GM23338 (cell line): ENCODE measurements around the gene CACTIN. TPM values are rescaled to one million over a fixed set of nuclear protein-coding genes. Genes with fewer than 3 reads are reported as not detected.

Source experiments
- ATAC-seq: fragments of 200-7000 bp; cut with Tn5 transposase; 3 replicates; pipeline ENCODE4 v1.9.1; 2020
- DNase-seq: peaks from one replicate; pipeline ENCODE4 v3.0.0-alpha.2; 2015; ENCODE audit warnings: low spot score
- H2AFZ ChIP-seq: fragments of 200-600 bp; sonication (generic); 2 replicates; pipeline ENCODE4 v1.8.0; 2016; ENCODE audit warnings: antibody characterized with exemption, mild to moderate bottlenecking, moderate library complexity
- H3F3A ChIP-seq: fragments of 200-600 bp; sonication (generic); replicated peaks from 2 replicates; pipeline ENCODE4 v1.8.0; 2017; ENCODE audit warnings: antibody characterized with exemption, mixed run types, low read depth
- H3K27ac ChIP-seq: fragments of 200-600 bp; sonication (generic); 2 replicates; pipeline ENCODE4 v1.6.1; 2016; ENCODE audit warnings: low read depth
- H3K27me3 ChIP-seq: fragments of 200-600 bp; sonication (generic); 2 replicates; pipeline ENCODE4 v1.8.0; 2016; ENCODE audit warnings: mild to moderate bottlenecking, mixed run types, moderate library complexity; ENCODE audit not compliant: insufficient read depth
- H3K36me3 ChIP-seq: fragments of 200-600 bp; sonication (generic); 2 replicates; pipeline ENCODE4 v1.8.0; 2016; ENCODE audit warnings: mild to moderate bottlenecking; ENCODE audit not compliant: insufficient read depth
- H3K4me1 ChIP-seq: fragments of 200-600 bp; sonication (generic); 2 replicates; pipeline ENCODE4 v1.8.0; 2016; ENCODE audit warnings: mild to moderate bottlenecking, moderate library complexity; ENCODE audit not compliant: insufficient read depth
- H3K4me2 ChIP-seq: fragments of 200-600 bp; sonication (generic); 2 replicates; pipeline ENCODE4 v1.7.1; 2017; ENCODE audit warnings: mixed run types
- H3K4me3 ChIP-seq: fragments of 200-600 bp; sonication (generic); 2 replicates; pipeline ENCODE4 v1.6.1; 2016; ENCODE audit warnings: mixed run types
- H3K79me2 ChIP-seq: fragments of 200-600 bp; sonication (generic); replicated peaks from 2 replicates; pipeline ENCODE4 v1.8.0; 2017; ENCODE audit warnings: mild to moderate bottlenecking; ENCODE audit not compliant: insufficient read depth
- H3K9me2 ChIP-seq: fragments of 200-600 bp; sonication (generic); 2 replicates; pipeline ENCODE4 v1.8.0; 2017; ENCODE audit not compliant: insufficient read depth
- H4K20me1 ChIP-seq: fragments of 200-600 bp; sonication (generic); replicated peaks from 2 replicates; pipeline ENCODE4 v1.8.0; 2017; ENCODE audit warnings: mild to moderate bottlenecking; ENCODE audit not compliant: insufficient read depth
- H3K27ac Mint-ChIP-seq: 2 replicates; pipeline ENCODE4 v1.8.0; 2020; ENCODE audit warnings: inconsistent platforms, mild to moderate bottlenecking, moderate library complexity, mixed read lengths
- H3K27me3 Mint-ChIP-seq: 3 replicates; pipeline ENCODE4 v1.8.0; 2022; ENCODE audit warnings: low read depth, mild to moderate bottlenecking, moderate library complexity, mixed read lengths, inconsistent platforms; ENCODE audit not compliant: insufficient read depth, poor library complexity
- H3K36me3 Mint-ChIP-seq: 3 replicates; pipeline ENCODE4 v1.8.0; 2021; ENCODE audit warnings: low read depth, mild to moderate bottlenecking, inconsistent platforms, moderate library complexity, mixed read lengths
- H3K4me1 Mint-ChIP-seq: 3 replicates; pipeline ENCODE4 v1.8.0; 2020; ENCODE audit warnings: mild to moderate bottlenecking, inconsistent platforms, mixed read lengths
- H3K4me3 Mint-ChIP-seq: 3 replicates; pipeline ENCODE4 v1.8.0; 2021; ENCODE audit warnings: moderate library complexity, mild to moderate bottlenecking, inconsistent platforms, mixed read lengths
- H3K9me3 Mint-ChIP-seq: 3 replicates; pipeline ENCODE4 v1.8.0; 2020; ENCODE audit warnings: moderate library complexity, mild to moderate bottlenecking, inconsistent platforms, mixed read lengths
- CREB1 ChIP-seq: fragments of 250-450 bp; sonication (Bioruptor Pico); IDR thresholded peaks from 2 replicates; pipeline ENCODE4 v1.5.0; 2020; ENCODE audit warnings: low read depth, mild to moderate bottlenecking, moderate library complexity
- EZH2 ChIP-seq: fragments of 200-600 bp; sonication (generic); IDR thresholded peaks from one replicate; pipeline ENCODE4 v1.8.0; 2017; ENCODE audit warnings: antibody characterized with exemption, mild to moderate bottlenecking, low read depth; ENCODE audit not compliant: unreplicated experiment
- EZH2phosphoT487 ChIP-seq: fragments of 200-600 bp; sonication (generic); IDR thresholded peaks from one replicate; pipeline ENCODE4 v1.8.1; 2018; ENCODE audit warnings: antibody characterized with exemption; ENCODE audit not compliant: unreplicated experiment
- JUNB ChIP-seq: IDR thresholded peaks from one replicate; pipeline ENCODE4 v1.6.1; 2016; ENCODE audit warnings: antibody characterized with exemption; ENCODE audit not compliant: unreplicated experiment
- NANOG ChIP-seq: IDR thresholded peaks from 2 replicates; pipeline ENCODE4 v1.6.1; 2016; ENCODE audit warnings: antibody characterized with exemption, borderline replicate concordance
- POLR2AphosphoS5 ChIP-seq: IDR thresholded peaks from 2 replicates; pipeline ENCODE4 v1.6.1; 2016; ENCODE audit warnings: antibody characterized with exemption, low read depth
- STAT1 ChIP-seq: IDR thresholded peaks from one replicate; pipeline ENCODE4 v1.6.1; 2016; ENCODE audit warnings: antibody characterized with exemption; ENCODE audit not compliant: unreplicated experiment
- ZNF114 ChIP-seq: fragments of 250-450 bp; sonication (Bioruptor Pico); IDR thresholded peaks from 2 replicates; pipeline ENCODE4 v1.5.0; 2020; ENCODE audit warnings: mild to moderate bottlenecking, moderate library complexity
- ZNF331 ChIP-seq: fragments of 250-450 bp; sonication (Bioruptor Pico); IDR thresholded peaks from 2 replicates; pipeline ENCODE4 v1.5.0; 2020; ENCODE audit warnings: low read depth, mild to moderate bottlenecking, moderate library complexity
- polyA plus RNA-seq: library from polyadenylated mRNA; unstranded; fragments of >200 nt; fragmentation: Nextera tagmentation; extraction: Ambion mirVana; gene quantifications from 2 replicates; pipeline ENCODE4 v1.2.1, GENCODE V29; 2016
- total RNA-seq: library from RNA; depleted of rRNA; stranded (reverse); fragments of >200 nt; shearing (Covaris generic); gene quantifications from 2 replicates; pipeline ENCODE4 v1.2.3, GENCODE V29; 2014
- TF ChIP-seq, protein P1 (sequence below): fragments of 250-450 bp; sonication (Bioruptor Pico); IDR thresholded peaks from 2 replicates; pipeline ENCODE4 v1.5.0; 2020; ENCODE audit warnings: mild to moderate bottlenecking, moderate library complexity
- TF ChIP-seq, protein P2 (sequence below): IDR thresholded peaks from one replicate; pipeline ENCODE4 v1.6.1; 2018; ENCODE audit warnings: antibody characterized with exemption; ENCODE audit not compliant: unreplicated experiment
- TF ChIP-seq, protein P3 (sequence below), 2 experiments: fragments of 200-600 bp in 1 of 2; sonication (generic) in 1 of 2; conservative IDR thresholded peaks; 2 replicates each; pipeline versions ENCODE4 v1.5.1 to v1.6.1; 2016 to 2017; ENCODE audit warnings: antibody characterized with exemption in 2 of 2, low read depth in 2 of 2, mild to moderate bottlenecking in 2 of 2, moderate library complexity in 1 of 2
- TF ChIP-seq, protein P4 (sequence below): IDR thresholded peaks from 2 replicates; pipeline ENCODE4 v1.6.1; 2016; ENCODE audit warnings: antibody characterized with exemption

The CACTIN gene
- total and polyA plus RNA-seq, 2 experiments from 2014 or later: 14.3 to 47.4 TPM

DNA sequence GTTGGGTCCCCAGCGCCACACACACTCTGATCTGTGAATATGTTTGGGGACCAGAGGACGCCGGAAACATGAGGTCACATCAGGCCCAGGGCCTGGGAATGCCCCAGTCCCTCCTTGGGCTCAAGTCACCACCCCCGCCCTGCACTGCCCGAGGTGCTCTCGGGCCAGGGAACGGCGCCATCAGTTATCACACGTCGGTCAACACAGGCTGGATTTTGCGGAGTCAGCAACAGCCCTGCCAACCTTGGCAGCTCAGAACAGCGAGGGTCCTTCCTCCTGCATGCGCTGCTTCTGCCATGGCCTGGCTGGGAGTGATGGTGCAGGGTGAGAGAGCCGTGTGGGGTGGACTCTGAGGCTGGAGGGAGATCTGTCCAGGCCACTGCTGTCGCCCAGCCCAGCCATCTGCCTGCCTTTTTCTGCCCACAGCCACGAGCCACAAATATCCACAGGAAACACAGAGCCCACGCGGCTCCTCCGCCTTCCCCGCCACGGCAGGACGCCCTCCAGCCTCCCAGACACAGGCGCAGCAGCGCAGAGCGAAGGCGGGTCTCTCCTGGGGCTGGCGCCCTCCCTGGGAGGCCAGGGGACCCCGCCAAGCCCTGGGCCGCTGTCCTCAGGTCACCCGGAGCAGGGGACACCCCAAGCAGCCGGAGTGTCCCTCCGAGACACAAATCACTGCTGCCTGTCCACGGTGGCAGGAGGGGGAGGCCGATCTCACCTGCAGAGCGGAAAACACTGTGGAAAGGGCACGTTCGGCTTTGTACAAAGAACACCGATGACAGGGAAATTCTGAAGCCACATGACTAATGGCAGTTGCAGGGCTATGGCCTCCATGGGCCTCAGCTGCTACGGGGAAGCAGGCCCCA lies 31.6 kb upstream of the CACTIN start:
- Mint-ChIP-seq H3K4me1 (no peaks in the 10 kb centered on the region), H3K36me3 (peaks cover 21% of the 10 kb centered on the region), H3K9me3 (no peaks in the 10 kb centered on the region), H3K27me3 (peaks cover 9% of the 10 kb centered on the region), H3K4me3 (no peak overlapping the region), H3K27ac (no peak overlapping the region)
- H3K9me2 ChIP-seq: no peaks in the 10 kb centered on the region
- TF ChIP-seq, protein P1, sequence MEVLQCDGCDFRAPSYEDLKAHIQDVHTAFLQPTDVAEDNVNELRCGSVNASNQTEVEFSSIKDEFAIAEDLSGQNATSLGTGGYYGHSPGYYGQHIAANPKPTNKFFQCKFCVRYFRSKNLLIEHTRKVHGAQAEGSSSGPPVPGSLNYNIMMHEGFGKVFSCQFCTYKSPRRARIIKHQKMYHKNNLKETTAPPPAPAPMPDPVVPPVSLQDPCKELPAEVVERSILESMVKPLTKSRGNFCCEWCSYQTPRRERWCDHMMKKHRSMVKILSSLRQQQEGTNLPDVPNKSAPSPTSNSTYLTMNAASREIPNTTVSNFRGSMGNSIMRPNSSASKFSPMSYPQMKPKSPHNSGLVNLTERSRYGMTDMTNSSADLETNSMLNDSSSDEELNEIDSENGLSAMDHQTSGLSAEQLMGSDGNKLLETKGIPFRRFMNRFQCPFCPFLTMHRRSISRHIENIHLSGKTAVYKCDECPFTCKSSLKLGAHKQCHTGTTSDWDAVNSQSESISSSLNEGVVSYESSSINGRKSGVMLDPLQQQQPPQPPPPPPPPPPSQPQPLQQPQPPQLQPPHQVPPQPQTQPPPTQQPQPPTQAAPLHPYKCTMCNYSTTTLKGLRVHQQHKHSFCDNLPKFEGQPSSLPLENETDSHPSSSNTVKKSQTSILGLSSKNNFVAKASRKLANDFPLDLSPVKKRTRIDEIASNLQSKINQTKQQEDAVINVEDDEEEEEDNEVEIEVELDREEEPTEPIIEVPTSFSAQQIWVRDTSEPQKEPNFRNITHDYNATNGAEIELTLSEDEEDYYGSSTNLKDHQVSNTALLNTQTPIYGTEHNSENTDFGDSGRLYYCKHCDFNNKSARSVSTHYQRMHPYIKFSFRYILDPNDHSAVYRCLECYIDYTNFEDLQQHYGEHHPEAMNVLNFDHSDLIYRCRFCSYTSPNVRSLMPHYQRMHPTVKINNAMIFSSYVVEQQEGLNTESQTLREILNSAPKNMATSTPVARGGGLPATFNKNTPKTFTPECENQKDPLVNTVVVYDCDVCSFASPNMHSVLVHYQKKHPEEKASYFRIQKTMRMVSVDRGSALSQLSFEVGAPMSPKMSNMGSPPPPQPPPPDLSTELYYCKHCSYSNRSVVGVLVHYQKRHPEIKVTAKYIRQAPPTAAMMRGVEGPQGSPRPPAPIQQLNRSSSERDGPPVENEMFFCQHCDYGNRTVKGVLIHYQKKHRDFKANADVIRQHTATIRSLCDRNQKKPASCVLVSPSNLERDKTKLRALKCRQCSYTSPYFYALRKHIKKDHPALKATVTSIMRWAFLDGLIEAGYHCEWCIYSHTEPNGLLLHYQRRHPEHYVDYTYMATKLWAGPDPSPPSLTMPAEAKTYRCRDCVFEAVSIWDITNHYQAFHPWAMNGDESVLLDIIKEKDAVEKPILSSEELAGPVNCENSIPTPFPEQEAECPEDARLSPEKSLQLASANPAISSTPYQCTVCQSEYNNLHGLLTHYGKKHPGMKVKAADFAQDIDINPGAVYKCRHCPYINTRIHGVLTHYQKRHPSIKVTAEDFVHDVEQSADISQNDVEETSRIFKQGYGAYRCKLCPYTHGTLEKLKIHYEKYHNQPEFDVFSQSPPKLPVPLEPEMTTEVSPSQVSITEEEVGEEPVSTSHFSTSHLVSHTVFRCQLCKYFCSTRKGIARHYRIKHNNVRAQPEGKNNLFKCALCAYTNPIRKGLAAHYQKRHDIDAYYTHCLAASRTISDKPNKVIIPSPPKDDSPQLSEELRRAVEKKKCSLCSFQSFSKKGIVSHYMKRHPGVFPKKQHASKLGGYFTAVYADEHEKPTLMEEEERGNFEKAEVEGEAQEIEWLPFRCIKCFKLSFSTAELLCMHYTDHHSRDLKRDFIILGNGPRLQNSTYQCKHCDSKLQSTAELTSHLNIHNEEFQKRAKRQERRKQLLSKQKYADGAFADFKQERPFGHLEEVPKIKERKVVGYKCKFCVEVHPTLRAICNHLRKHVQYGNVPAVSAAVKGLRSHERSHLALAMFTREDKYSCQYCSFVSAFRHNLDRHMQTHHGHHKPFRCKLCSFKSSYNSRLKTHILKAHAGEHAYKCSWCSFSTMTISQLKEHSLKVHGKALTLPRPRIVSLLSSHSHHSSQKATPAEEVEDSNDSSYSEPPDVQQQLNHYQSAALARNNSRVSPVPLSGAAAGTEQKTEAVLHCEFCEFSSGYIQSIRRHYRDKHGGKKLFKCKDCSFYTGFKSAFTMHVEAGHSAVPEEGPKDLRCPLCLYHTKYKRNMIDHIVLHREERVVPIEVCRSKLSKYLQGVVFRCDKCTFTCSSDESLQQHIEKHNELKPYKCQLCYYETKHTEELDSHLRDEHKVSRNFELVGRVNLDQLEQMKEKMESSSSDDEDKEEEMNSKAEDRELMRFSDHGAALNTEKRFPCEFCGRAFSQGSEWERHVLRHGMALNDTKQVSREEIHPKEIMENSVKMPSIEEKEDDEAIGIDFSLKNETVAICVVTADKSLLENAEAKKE (CRISPR knock-in tag): no peak
- TF ChIP-seq ZNF331 (CRISPR knock-in tag): no peak
- TF ChIP-seq ZNF114 (CRISPR knock-in tag): no peak
- TF ChIP-seq EZH2: no peak
- TF ChIP-seq, protein P2, sequence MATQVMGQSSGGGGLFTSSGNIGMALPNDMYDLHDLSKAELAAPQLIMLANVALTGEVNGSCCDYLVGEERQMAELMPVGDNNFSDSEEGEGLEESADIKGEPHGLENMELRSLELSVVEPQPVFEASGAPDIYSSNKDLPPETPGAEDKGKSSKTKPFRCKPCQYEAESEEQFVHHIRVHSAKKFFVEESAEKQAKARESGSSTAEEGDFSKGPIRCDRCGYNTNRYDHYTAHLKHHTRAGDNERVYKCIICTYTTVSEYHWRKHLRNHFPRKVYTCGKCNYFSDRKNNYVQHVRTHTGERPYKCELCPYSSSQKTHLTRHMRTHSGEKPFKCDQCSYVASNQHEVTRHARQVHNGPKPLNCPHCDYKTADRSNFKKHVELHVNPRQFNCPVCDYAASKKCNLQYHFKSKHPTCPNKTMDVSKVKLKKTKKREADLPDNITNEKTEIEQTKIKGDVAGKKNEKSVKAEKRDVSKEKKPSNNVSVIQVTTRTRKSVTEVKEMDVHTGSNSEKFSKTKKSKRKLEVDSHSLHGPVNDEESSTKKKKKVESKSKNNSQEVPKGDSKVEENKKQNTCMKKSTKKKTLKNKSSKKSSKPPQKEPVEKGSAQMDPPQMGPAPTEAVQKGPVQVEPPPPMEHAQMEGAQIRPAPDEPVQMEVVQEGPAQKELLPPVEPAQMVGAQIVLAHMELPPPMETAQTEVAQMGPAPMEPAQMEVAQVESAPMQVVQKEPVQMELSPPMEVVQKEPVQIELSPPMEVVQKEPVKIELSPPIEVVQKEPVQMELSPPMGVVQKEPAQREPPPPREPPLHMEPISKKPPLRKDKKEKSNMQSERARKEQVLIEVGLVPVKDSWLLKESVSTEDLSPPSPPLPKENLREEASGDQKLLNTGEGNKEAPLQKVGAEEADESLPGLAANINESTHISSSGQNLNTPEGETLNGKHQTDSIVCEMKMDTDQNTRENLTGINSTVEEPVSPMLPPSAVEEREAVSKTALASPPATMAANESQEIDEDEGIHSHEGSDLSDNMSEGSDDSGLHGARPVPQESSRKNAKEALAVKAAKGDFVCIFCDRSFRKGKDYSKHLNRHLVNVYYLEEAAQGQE: no peak
- no peak for TF ChIP-seq EZH2phosphoT487
- no peak for TF ChIP-seq CREB1
- TF ChIP-seq JUNB: no peak
- TF ChIP-seq, protein P3, sequence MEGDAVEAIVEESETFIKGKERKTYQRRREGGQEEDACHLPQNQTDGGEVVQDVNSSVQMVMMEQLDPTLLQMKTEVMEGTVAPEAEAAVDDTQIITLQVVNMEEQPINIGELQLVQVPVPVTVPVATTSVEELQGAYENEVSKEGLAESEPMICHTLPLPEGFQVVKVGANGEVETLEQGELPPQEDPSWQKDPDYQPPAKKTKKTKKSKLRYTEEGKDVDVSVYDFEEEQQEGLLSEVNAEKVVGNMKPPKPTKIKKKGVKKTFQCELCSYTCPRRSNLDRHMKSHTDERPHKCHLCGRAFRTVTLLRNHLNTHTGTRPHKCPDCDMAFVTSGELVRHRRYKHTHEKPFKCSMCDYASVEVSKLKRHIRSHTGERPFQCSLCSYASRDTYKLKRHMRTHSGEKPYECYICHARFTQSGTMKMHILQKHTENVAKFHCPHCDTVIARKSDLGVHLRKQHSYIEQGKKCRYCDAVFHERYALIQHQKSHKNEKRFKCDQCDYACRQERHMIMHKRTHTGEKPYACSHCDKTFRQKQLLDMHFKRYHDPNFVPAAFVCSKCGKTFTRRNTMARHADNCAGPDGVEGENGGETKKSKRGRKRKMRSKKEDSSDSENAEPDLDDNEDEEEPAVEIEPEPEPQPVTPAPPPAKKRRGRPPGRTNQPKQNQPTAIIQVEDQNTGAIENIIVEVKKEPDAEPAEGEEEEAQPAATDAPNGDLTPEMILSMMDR (conservative IDR thresholded peaks at IDR 0.05; ENCODE audit: low read depth in 2 of 2): no peak
- no peak for TF ChIP-seq POLR2AphosphoS5
- TF ChIP-seq NANOG: no peak
- no peak for TF ChIP-seq STAT1
- TF ChIP-seq, protein P4, sequence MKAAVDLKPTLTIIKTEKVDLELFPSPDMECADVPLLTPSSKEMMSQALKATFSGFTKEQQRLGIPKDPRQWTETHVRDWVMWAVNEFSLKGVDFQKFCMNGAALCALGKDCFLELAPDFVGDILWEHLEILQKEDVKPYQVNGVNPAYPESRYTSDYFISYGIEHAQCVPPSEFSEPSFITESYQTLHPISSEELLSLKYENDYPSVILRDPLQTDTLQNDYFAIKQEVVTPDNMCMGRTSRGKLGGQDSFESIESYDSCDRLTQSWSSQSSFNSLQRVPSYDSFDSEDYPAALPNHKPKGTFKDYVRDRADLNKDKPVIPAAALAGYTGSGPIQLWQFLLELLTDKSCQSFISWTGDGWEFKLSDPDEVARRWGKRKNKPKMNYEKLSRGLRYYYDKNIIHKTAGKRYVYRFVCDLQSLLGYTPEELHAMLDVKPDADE: no peak
- H3K4me1 ChIP-seq: no peaks in the 10 kb centered on the region
- no peaks in the 10 kb centered on the region for H3K36me3 ChIP-seq
- H3K4me3 ChIP-seq: no peak overlapping the region
- no peak for ATAC-seq
- DNase-seq: no peak
- H4K20me1 ChIP-seq: no peaks in the 10 kb centered on the region; the same call in 1 of the 2 replicates
- no peak overlapping the region for H3K27ac ChIP-seq
- H3F3A ChIP-seq: no peaks in the 10 kb centered on the region
- H3K27me3 ChIP-seq: no peaks in the 10 kb centered on the region
- H3K4me2 ChIP-seq: no peak overlapping the region
- H2AFZ ChIP-seq: no peak overlapping the region
- no peaks in the 10 kb centered on the region for H3K79me2 ChIP-seq
